ENCODE measurements around the gene CXCL16. TPM values are rescaled to one million over a fixed set of nuclear protein-coding genes. Genes with fewer than 3 reads are reported as not detected.

CXCL16 gene
- total and polyA plus RNA-seq, 12 donors = 2.4 to 50.1 (median 36.2) TPM

- no peaks in the 10 kb centered on the region for H3K27me3 ChIP-seq
- H3K4me3 ChIP-seq = no peak overlapping the region
- no peaks in the 10 kb centered on the region for H3K9me3 ChIP-seq (replicated peaks in 1 of 3)
- 85 to 92% (median 86%) methylated on average over 16 of the region's 16 CpGs for WGBS, 4 donors
- H3K27ac ChIP-seq = peak overlapping the region in 1 of 5 donors; percentile 13
- no peak for DNase-seq
- H3K4me1 ChIP-seq (replicated peaks in 1 of 2) = peaks cover 0 to 12% of the 10 kb centered on the region in 2 donors
- intact Hi-C loops (cut with DNase I) = no loop called here
- peaks cover 0 to 14% of the 10 kb centered on the region in 2 donors for H3K36me3 ChIP-seq (replicated peaks in 1 of 2)
- TF ChIP-seq POLR2A (IDR thresholded peaks at IDR 0.05) (no peak), CTCF (IDR thresholded peaks at IDR 0.05) (no peak)
These were observed 17.0 kb downstream of the CXCL16 start for GRCh38 chr17:4722678-4723240.

GRCh38 chr17:4721203-4722135, 18.3 kb downstream of the CXCL16 start:
- Histone ChIP-seq H3K9me3 (replicated peaks in 1 of 3) (no peaks in the 10 kb centered on the region), H3K36me3 (replicated peaks in 1 of 2) (peaks cover 0 to 26% of the 10 kb centered on the region in 2 donors), H3K4me3 (no peak overlapping the region), H3K4me1 (replicated peaks in 1 of 2) (peaks cover 0 to 12% of the 10 kb centered on the region in 2 donors), H3K27me3 (no peaks in the 10 kb centered on the region), H3K27ac (peak overlapping the region; percentile 9 to 90 (median 67))
- intact Hi-C loops (cut with DNase I) = no loop called here
- WGBS, 4 donors = 45 to 58% (median 51%) methylated on average over 16 to 20 of the region's 20 CpGs
- DNase-seq = peak; percentile 66 to 91 (median 82)
- TF ChIP-seq CTCF (IDR thresholded peaks at IDR 0.05) (no peak), POLR2A (IDR thresholded peaks at IDR 0.05) (peak in 1 of 2 donors; percentile 37)

GRCh38 chr17:4720787-4721186, 18.9 kb downstream of the CXCL16 start:
- H3K27ac ChIP-seq = peak overlapping the region in 4 of 5 donors; percentile 9 to 90 (median 68)
- H3K36me3 ChIP-seq (replicated peaks in 1 of 2) = peaks cover 0 to 31% of the 10 kb centered on the region in 2 donors
- DNase-seq = no peak
- H3K4me3 ChIP-seq = no peak overlapping the region
- no peaks in the 10 kb centered on the region for H3K27me3 ChIP-seq
- intact Hi-C loops (cut with DNase I) = no loop called here
- H3K9me3 ChIP-seq (replicated peaks in 1 of 3) = no peaks in the 10 kb centered on the region
- H3K4me1 ChIP-seq (replicated peaks in 1 of 2) = peaks cover 0 to 12% of the 10 kb centered on the region in 2 donors
- WGBS, 4 donors = 94 to 96% (median 95%) methylated on average over 7 of the region's 7 CpGs
- no peak for TF ChIP-seq POLR2A (IDR thresholded peaks at IDR 0.05)
- no peak for TF ChIP-seq CTCF (IDR thresholded peaks at IDR 0.05)

- TF ChIP-seq POLR2A (IDR thresholded peaks at IDR 0.05) = peak in 1 of 2 donors; percentile 33
- TF ChIP-seq CTCF (IDR thresholded peaks at IDR 0.05) = no peak
- Histone ChIP-seq H3K4me3 (no peak overlapping the region), H3K27me3 (no peaks in the 10 kb centered on the region), H3K9me3 (replicated peaks in 1 of 3) (no peaks in the 10 kb centered on the region), H3K36me3 (replicated peaks in 1 of 2) (peaks cover 0 to 33% of the 10 kb centered on the region in 2 donors), H3K4me1 (replicated peaks in 1 of 2) (peaks cover 0 to 12% of the 10 kb centered on the region in 2 donors), H3K27ac (peak overlapping the region in 4 of 5 donors; percentile 20 to 90 (median 68))
- intact Hi-C loops (cut with DNase I) = loop anchor here (5.0 to 10.0 kb wide), 3 partner anchors 75 to 173 kb away; partner anchors contain the start of gene PSMB6 (in 1 of the 2)
- WGBS, 4 donors = 56 to 64% (median 56%) methylated on average over 9 to 15 of the region's 15 CpGs
- DNase-seq = peak; percentile 73 to 90 (median 82)
These were observed 20.0 kb downstream of the CXCL16 start for GRCh38 chr17:4719684-4720221.
